ENCODE results near the gene RASA4B. TPM values are rescaled to one million over a fixed set of nuclear protein-coding genes. Genes with fewer than 3 reads are reported as not detected.

The RASA4B gene
- total RNA-seq, 8 experiments from 2014 or later, result 1.6 to 12.4 (median 5.5) TPM

- Histone ChIP-seq H3K27ac (no peak overlapping the region), H3K4me3 (no peak overlapping the region), H3K4me1 (replicated peaks in 1 of 2) (peaks cover 9 to 10% of the 10 kb centered on the region in 2 donors)
- 68 to 100% (median 93%) methylated on average over 1 to 3 of the region's 6 CpGs; no CpG with 5 or more reads in 3 of the 10 experiments for WGBS, 10 experiments
- ATAC-seq (replicated peaks in 6 of 8), result peak in 2 of 8 experiments; percentile 14 to 42
- in situ Hi-C loops (cut with MboI; ENCODE audit: low pct_unique_long_range_greater_than_20kb in 2 of 9, low sequenced_read_pairs in 9 of 9, unreplicated experiment in 9 of 9), result no loop called here
These were observed 67.3 kb downstream of the RASA4B start for GRCh38 chr7:102450242-102450641.

GRCh38 chr7:102449136-102449535 is 68.4 kb downstream of the RASA4B start:
- Histone ChIP-seq H3K4me1 (replicated peaks in 1 of 2) (peaks cover 9 to 10% of the 10 kb centered on the region in 2 donors), H3K4me3 (no peak overlapping the region), H3K27ac (no peak overlapping the region)
- no peak for ATAC-seq (replicated peaks in 6 of 8)
- WGBS, 10 experiments, result 91 to 100% (median 96%) methylated on average over 2 to 11 of the region's 15 CpGs; no CpG with 5 or more reads in 6 of the 10 experiments
- in situ Hi-C loops (cut with MboI; ENCODE audit: low pct_unique_long_range_greater_than_20kb in 2 of 9, low sequenced_read_pairs in 9 of 9, unreplicated experiment in 9 of 9), result no loop called here

GRCh38 chr7:102447311-102447710 is 70.3 kb downstream of the RASA4B start:
- peaks cover 9 to 10% of the 10 kb centered on the region in 2 donors for H3K4me1 ChIP-seq (replicated peaks in 1 of 2)
- no peak overlapping the region for H3K27ac ChIP-seq
- ATAC-seq (replicated peaks in 6 of 8), result no peak
- WGBS, 10 experiments, result 57 to 100% methylated on average over 1 to 2 of the region's 14 CpGs; no CpG with 5 or more reads in 8 of the 10 experiments
- in situ Hi-C loops (cut with MboI; ENCODE audit: low pct_unique_long_range_greater_than_20kb in 2 of 9, low sequenced_read_pairs in 9 of 9, unreplicated experiment in 9 of 9), result no loop called here
- H3K4me3 ChIP-seq, result no peak overlapping the region

GRCh38 chr7:102446387-102447156 is 71.0 kb downstream of the RASA4B start:
- Histone ChIP-seq H3K4me3 (no peak overlapping the region), H3K27ac (no peak overlapping the region), H3K4me1 (replicated peaks in 1 of 2) (peaks cover 11 to 13% of the 10 kb centered on the region in 2 donors)
- no peak for ATAC-seq (replicated peaks in 6 of 8)
- WGBS, 10 experiments, result 80 to 100% (median 100%) methylated on average over 1 to 3 of the region's 41 CpGs; no CpG with 5 or more reads in 4 of the 10 experiments
- in situ Hi-C loops (cut with MboI; ENCODE audit: low pct_unique_long_range_greater_than_20kb in 2 of 9, low sequenced_read_pairs in 9 of 9, unreplicated experiment in 9 of 9), result no loop called here

GRCh38 chr7:102445674-102446071 is 71.9 kb downstream of the RASA4B start:
- in situ Hi-C loops (cut with MboI; ENCODE audit: low pct_unique_long_range_greater_than_20kb in 2 of 9, low sequenced_read_pairs in 9 of 9, unreplicated experiment in 9 of 9), result no loop called here

GRCh38 chr7:102444961-102445673 is 72.5 kb downstream of the RASA4B start:
- no peak overlapping the region for H3K4me3 ChIP-seq
- H3K27ac ChIP-seq, result no peak overlapping the region
- ATAC-seq (replicated peaks in 6 of 8), result no peak
- 68 to 100% (median 87%) methylated on average over 1 to 15 of the region's 17 CpGs for WGBS, 10 experiments
- H3K4me1 ChIP-seq (replicated peaks in 1 of 2), result peaks cover 11 to 12% of the 10 kb centered on the region in 2 donors
- in situ Hi-C loops (cut with MboI; ENCODE audit: low pct_unique_long_range_greater_than_20kb in 2 of 9, low sequenced_read_pairs in 9 of 9, unreplicated experiment in 9 of 9), result no loop called here

More at GRCh38 chr7:102445674-102446071, 71.9 kb downstream of the RASA4B start:
- Histone ChIP-seq H3K4me3 (no peak overlapping the region), H3K4me1 (replicated peaks in 1 of 2) (peaks cover 11 to 12% of the 10 kb centered on the region in 2 donors), H3K27ac (no peak overlapping the region)
- no peak for ATAC-seq (replicated peaks in 6 of 8)
- WGBS, 10 experiments, result 36 to 100% (median 80%) methylated on average over 1 to 2 of the region's 2 CpGs; no CpG with 5 or more reads in 1 of the 10 experiments

GRCh38 chr7:102439963-102440795 is 77.4 kb downstream of the RASA4B start:
- in situ Hi-C loops (cut with MboI; ENCODE audit: low pct_unique_long_range_greater_than_20kb in 2 of 9, low sequenced_read_pairs in 9 of 9, unreplicated experiment in 9 of 9), result no loop called here
- peak; percentile 20 to 95 (median 72) for ATAC-seq (replicated peaks in 6 of 8)
- peaks cover 11 to 15% of the 10 kb centered on the region in 2 donors for H3K4me1 ChIP-seq (replicated peaks in 1 of 2)
- peak overlapping the region in 1 of 2 donors; percentile 39 for H3K27ac ChIP-seq
- WGBS, 10 experiments, result 64 to 93% (median 88%) methylated on average over 2 to 11 of the region's 17 CpGs; no CpG with 5 or more reads in 3 of the 10 experiments
- no peak overlapping the region for H3K4me3 ChIP-seq

- in situ Hi-C loops (cut with MboI; ENCODE audit: low pct_unique_long_range_greater_than_20kb in 2 of 9, low sequenced_read_pairs in 9 of 9, unreplicated experiment in 9 of 9), result no loop called here
- no peak for ATAC-seq (replicated peaks in 6 of 8)
- WGBS, 10 experiments, result 33 to 100% (median 94%) methylated on average over 1 to 9 of the region's 10 CpGs; no CpG with 5 or more reads in 2 of the 10 experiments
- Histone ChIP-seq H3K4me1 (replicated peaks in 1 of 2) (peaks cover 23 to 32% of the 10 kb centered on the region in 2 donors), H3K4me3 (no peak overlapping the region), H3K27ac (no peak overlapping the region)
These were observed 81.5 kb downstream of the RASA4B start for GRCh38 chr7:102436118-102436517.

GRCh38 chr7:102434039-102434486 is 83.5 kb downstream of the RASA4B start:
- ATAC-seq (replicated peaks in 6 of 8), result peak in 7 of 8 experiments; percentile 9 to 26 (median 22)
- Histone ChIP-seq H3K4me1 (replicated peaks in 1 of 2) (peaks cover 23 to 27% of the 10 kb centered on the region in 2 donors), H3K27ac (peak overlapping the region; percentile 82 to 91), H3K4me3 (peak overlapping the region; percentile 62 to 87 (median 75))
- in situ Hi-C loops (cut with MboI; ENCODE audit: low pct_unique_long_range_greater_than_20kb in 2 of 9, low sequenced_read_pairs in 9 of 9, unreplicated experiment in 9 of 9), result no loop called here
- WGBS, 10 experiments, result 13 to 67% (median 13%) methylated on average over 1 to 5 of the region's 9 CpGs; no CpG with 5 or more reads in 7 of the 10 experiments

GRCh38 chr7:102433219-102434038 is 84.1 kb downstream of the RASA4B start, which contains the start of gene ORAI2:
TSS of gene ORAI2 (plus strand) at chr7:102433575. CDS start at chr7:102438957, 5,382 bp downstream.
- 0% methylated on average over 1 of the region's 90 CpGs; no CpG with 5 or more reads in 9 of the 10 experiments for WGBS, 10 experiments
- ATAC-seq (replicated peaks in 6 of 8), result peak; percentile 71 to 86 (median 81)
- Histone ChIP-seq H3K4me3 (peak within 1 kb of the TSS; percentile 62 to 87 (median 75)), H3K27ac (peak within 1 kb of the TSS; percentile 82 to 91), H3K4me1 (replicated peaks in 1 of 2) (peaks cover 23 to 27% of the 10 kb centered on the region in 2 donors)
- in situ Hi-C loops (cut with MboI; ENCODE audit: low pct_unique_long_range_greater_than_20kb in 2 of 9, low sequenced_read_pairs in 9 of 9, unreplicated experiment in 9 of 9), result no loop called here

Measured in motor neuron (in vitro differentiated cells).